MM.1S (cell line): ENCODE data around the gene B4GALT3.

ENCODE experiments used
- DNase-seq: peaks from one replicate; pipeline ENCODE4 v3.0.0-alpha.2; 2015
- H2AFZ ChIP-seq: fragments of 300-600 bp; sonication (generic); 2 replicates; pipeline ENCODE4 v1.6.0; 2016; ENCODE audit warnings: antibody characterized with exemption, low read length
- H3F3A ChIP-seq: fragments of 300-600 bp; sonication (generic); 2 replicates; pipeline ENCODE4 v1.6.1; 2016; ENCODE audit warnings: mild to moderate bottlenecking, antibody characterized with exemption, low read length, moderate library complexity, mixed read lengths; ENCODE audit not compliant: insufficient read depth
- H3K27ac ChIP-seq: fragments of 300-600 bp; sonication (generic); 2 replicates; pipeline ENCODE4 v1.5.1; 2016; ENCODE audit warnings: mild to moderate bottlenecking, low read length
- H3K27me3 ChIP-seq: fragments of 300-600 bp; sonication (generic); replicated peaks from 2 replicates; pipeline ENCODE4 v1.6.0; 2016; ENCODE audit warnings: low read length; ENCODE audit not compliant: insufficient read depth
- H3K36me3 ChIP-seq: fragments of 300-600 bp; sonication (generic); replicated peaks from 2 replicates; pipeline ENCODE4 v1.6.1; 2016; ENCODE audit warnings: mild to moderate bottlenecking, low read length, mixed read lengths; ENCODE audit not compliant: insufficient read depth
- H3K4me1 ChIP-seq: fragments of 300-600 bp; sonication (generic); 2 replicates; pipeline ENCODE4 v1.6.1; 2016; ENCODE audit warnings: low read length, mixed read lengths
- H3K4me2 ChIP-seq: fragments of 300-600 bp; sonication (generic); 2 replicates; pipeline ENCODE4 v1.6.0; 2016; ENCODE audit warnings: low read depth, low read length
- H3K4me3 ChIP-seq: fragments of 300-600 bp; sonication (generic); 2 replicates; pipeline ENCODE4 v1.5.1; 2016; ENCODE audit warnings: low read length, mixed read lengths
- H3K79me2 ChIP-seq: fragments of 300-600 bp; sonication (generic); 2 replicates; pipeline ENCODE4 v1.6.1; 2016; ENCODE audit warnings: mixed run types, low read length, mixed read lengths
- H3K9ac ChIP-seq: fragments of 300-600 bp; sonication (generic); 2 replicates; pipeline ENCODE4 v1.6.1; 2016; ENCODE audit warnings: low read length, mixed read lengths
- H3K9me2 ChIP-seq: fragments of 300-600 bp; sonication (generic); replicated peaks from 2 replicates; pipeline ENCODE4 v1.6.1; 2016; ENCODE audit warnings: mild to moderate bottlenecking, low read length, mixed read lengths; ENCODE audit not compliant: insufficient read depth
- H3K9me3 ChIP-seq: fragments of 300-600 bp; sonication (generic); replicated peaks from 2 replicates; pipeline ENCODE4 v1.6.1; 2016; ENCODE audit warnings: mild to moderate bottlenecking, low read length, mixed read lengths; ENCODE audit not compliant: insufficient read depth
- H4K20me1 ChIP-seq: fragments of 300-600 bp; sonication (generic); 2 replicates; pipeline ENCODE4 v1.6.1; 2016; ENCODE audit warnings: mild to moderate bottlenecking, low read length, moderate library complexity, mixed read lengths; ENCODE audit not compliant: insufficient read depth
- CTCF ChIP-seq: fragments of 300-600 bp; sonication (generic); IDR thresholded peaks from 2 replicates; pipeline ENCODE4 v1.5.1; 2016; ENCODE audit warnings: antibody characterized with exemption, low read length, mixed read lengths
- EZH2 ChIP-seq: fragments of 300-600 bp; sonication (generic); optimal IDR thresholded peaks from 2 replicates; pipeline ENCODE3; 2017; ENCODE audit warnings: low read depth, mild to moderate bottlenecking, antibody characterized with exemption, low read length, mixed read lengths
- EZH2phosphoT487 ChIP-seq: fragments of 300-600 bp; sonication (generic); IDR thresholded peaks from 2 replicates; pipeline ENCODE4 v1.6.1; 2018; ENCODE audit warnings: antibody characterized with exemption, low read length

Gene B4GALT3

GRCh38 chr1:161157867-161158266 is 19.4 kb downstream of the B4GALT3 start:
- no peak for TF ChIP-seq EZH2phosphoT487
- TF ChIP-seq CTCF = no peak
- no peak for TF ChIP-seq EZH2
- Histone ChIP-seq H3K9ac (no peak overlapping the region), H2AFZ (no peak overlapping the region), H3K4me2 (no peak overlapping the region), H3K79me2 (peaks cover 40% of the 10 kb centered on the region), H3K36me3 (peaks cover 5% of the 10 kb centered on the region; the same call in 1 of the 2 replicates), H3K9me2 (no peaks in the 10 kb centered on the region), H4K20me1 (no peaks in the 10 kb centered on the region), H3K4me1 (peaks cover 34% of the 10 kb centered on the region), H3K27ac (peak overlapping the region; percentile 46; the same call in 1 of the 2 replicates), H3K9me3 (no peaks in the 10 kb centered on the region), H3K4me3 (no peak overlapping the region), H3F3A (peaks cover 22% of the 10 kb centered on the region), H3K27me3 (no peaks in the 10 kb centered on the region)
- DNase-seq = no peak

GRCh38 chr1:161153682-161154337 is 23.5 kb downstream of the B4GALT3 start, which contains the start of gene UFC1:
Gene UFC1 (plus strand): TSS chr1:161153978. CDS start chr1:161153998, 20 bp downstream.
- Histone ChIP-seq H3K27me3 (no peaks in the 10 kb centered on the region), H3K9me3 (no peaks in the 10 kb centered on the region), H3K4me1 (peaks cover 25% of the 10 kb centered on the region), H3K4me3 (peak within 1 kb of the TSS; percentile 87), H3K4me2 (peak within 1 kb of the TSS; percentile 87), H4K20me1 (no peaks in the 10 kb centered on the region), H3F3A (peaks cover 22% of the 10 kb centered on the region), H3K9me2 (no peaks in the 10 kb centered on the region), H3K27ac (peak within 1 kb of the TSS; percentile 89), H3K79me2 (peaks cover 21% of the 10 kb centered on the region), H2AFZ (peak within 1 kb of the TSS; percentile 85), H3K9ac (peak within 1 kb of the TSS; percentile 95), H3K36me3 (peaks cover 5% of the 10 kb centered on the region; the same call in 1 of the 2 replicates)
- peak; percentile 93 for DNase-seq
- TF ChIP-seq EZH2phosphoT487 (no peak), EZH2 (no peak), CTCF (no peak)

- Histone ChIP-seq H3K27me3 (no peaks in the 10 kb centered on the region), H3K4me3 (peak overlapping the region; percentile 87), H3F3A (peaks cover 16% of the 10 kb centered on the region), H3K9me2 (no peaks in the 10 kb centered on the region), H3K4me1 (peaks cover 19% of the 10 kb centered on the region), H3K4me2 (peak overlapping the region; percentile 87), H3K27ac (peak overlapping the region; percentile 89; the same call in 1 of the 2 replicates), H3K79me2 (peaks cover 21% of the 10 kb centered on the region), H3K9ac (peak overlapping the region; percentile 95; the same call in 1 of the 2 replicates), H3K36me3 (peaks cover 5% of the 10 kb centered on the region; the same call in 1 of the 2 replicates), H4K20me1 (no peaks in the 10 kb centered on the region), H2AFZ (peak overlapping the region; percentile 85), H3K9me3 (no peaks in the 10 kb centered on the region)
- DNase-seq = no peak
- no peak for TF ChIP-seq EZH2phosphoT487
- TF ChIP-seq EZH2 = no peak
- no peak for TF ChIP-seq CTCF
These were observed 24.1 kb downstream of the B4GALT3 start for GRCh38 chr1:161153176-161153575.
